ENCODE data around the gene NEGR1.

- TF ChIP-seq POLR2A (IDR thresholded peaks at IDR 0.05), result no peak
- no peak for TF ChIP-seq EP300 (IDR thresholded peaks at IDR 0.05; ENCODE audit: low read depth)
- TF ChIP-seq CTCF (IDR thresholded peaks at IDR 0.05), result no peak
- TF ChIP-seq POLR2AphosphoS5 (IDR thresholded peaks at IDR 0.05), result no peak
Measured at GRCh38 chr1:71422221-71422620, 860.1 kb downstream of the NEGR1 start.

Data from transverse colon (tissue), 4 donors.